NCI-H460 (cell line): Measurements from ENCODE around the gene PRRG1. TPM values are rescaled to one million over a fixed set of nuclear protein-coding genes. Genes with fewer than 3 reads are reported as not detected.
"Not testable (repeated sequence)": the region's sequence is repeated elsewhere in the genome, so short reads cannot be mapped to it uniquely, and the experiment has no call there.

ENCODE experiments used
- DNase-seq: peaks from one replicate; pipeline ENCODE4 v3.0.0-alpha.2; 2016; ENCODE audit warnings: low read depth; ENCODE audit errors: extremely low read depth
- total RNA-seq: library from RNA; depleted of rRNA; stranded (reverse); fragments of >200 nt; shearing (Covaris generic); gene quantifications from 2 replicates; pipeline ENCODE4 v1.2.3, GENCODE V29; 2014

Gene PRRG1
- total RNA-seq, 1 experiment from 2014 or later, result 23.1 TPM

- DNase-seq, result no peak
Measured at GRCh38 chrX:37371578-37371991, 22.4 kb downstream of the PRRG1 start.

- no peak for DNase-seq
Measured at GRCh38 chrX:37378404-37378803, 29.2 kb downstream of the PRRG1 start.

GRCh38 chrX:37378830-37379229, 29.7 kb downstream of the PRRG1 start:
- DNase-seq, result no peak

- DNase-seq, result no peak
Measured at GRCh38 chrX:37380256-37380655, 31.1 kb downstream of the PRRG1 start.

GRCh38 chrX:37380924-37381323, 31.8 kb downstream of the PRRG1 start:
- peak; percentile 3 for DNase-seq

GRCh38 chrX:37383313-37383712, 34.1 kb downstream of the PRRG1 start:
- no peak for DNase-seq

GRCh38 chrX:37388413-37388812, 39.2 kb downstream of the PRRG1 start:
- DNase-seq, result no peak

- no peak for DNase-seq
Measured at GRCh38 chrX:37405956-37406355, 56.8 kb downstream of the PRRG1 start.

- no peak for DNase-seq
Measured at GRCh38 chrX:37407736-37408135, 58.6 kb downstream of the PRRG1 start.

- DNase-seq, result no peak
Measured at GRCh38 chrX:37409278-37409677, 60.1 kb downstream of the PRRG1 start.

- DNase-seq, result no peak
Measured at GRCh38 chrX:37420185-37420584, 71.0 kb downstream of the PRRG1 start.

- DNase-seq, result no peak
Measured at GRCh38 chrX:37420756-37421155, 71.6 kb downstream of the PRRG1 start.

- peak; percentile 7 for DNase-seq
Measured at GRCh38 chrX:37424000-37424429, 74.9 kb downstream of the PRRG1 start.

GRCh38 chrX:37425370-37425769, 76.2 kb downstream of the PRRG1 start:
- no peak for DNase-seq

- not testable (repeated sequence) for DNase-seq
Measured at GRCh38 chrX:37428962-37429361, 79.8 kb downstream of the PRRG1 start.

GRCh38 chrX:37434362-37434761, 85.2 kb downstream of the PRRG1 start:
- no peak for DNase-seq

GRCh38 chrX:37437160-37437559, 88.0 kb downstream of the PRRG1 start:
- DNase-seq, result no peak

- no peak for DNase-seq
Measured at GRCh38 chrX:37441377-37441776, 92.2 kb downstream of the PRRG1 start.

GRCh38 chrX:37445182-37445581, 96.0 kb downstream of the PRRG1 start:
- DNase-seq, result no peak

GRCh38 chrX:37453821-37454220, 104.7 kb downstream of the PRRG1 start:
- DNase-seq, result no peak

- no peak for DNase-seq
Measured at GRCh38 chrX:37454537-37455285, 105.5 kb downstream of the PRRG1 start.

- no peak for DNase-seq
Measured at GRCh38 chrX:37455381-37455780, 106.2 kb downstream of the PRRG1 start.

GRCh38 chrX:37460285-37460684, 111.1 kb downstream of the PRRG1 start:
- not testable (repeated sequence) for DNase-seq
